Measurements from ENCODE around the gene ACADM. TPM values are rescaled to one million over a fixed set of nuclear protein-coding genes. Genes with fewer than 3 reads are reported as not detected.
"Not testable (repeated sequence)": the region's sequence is repeated elsewhere in the genome, so short reads cannot be mapped to it uniquely, and the experiment has no call there.

The ACADM gene
- total RNA-seq: 14.8 TPM

DNA sequence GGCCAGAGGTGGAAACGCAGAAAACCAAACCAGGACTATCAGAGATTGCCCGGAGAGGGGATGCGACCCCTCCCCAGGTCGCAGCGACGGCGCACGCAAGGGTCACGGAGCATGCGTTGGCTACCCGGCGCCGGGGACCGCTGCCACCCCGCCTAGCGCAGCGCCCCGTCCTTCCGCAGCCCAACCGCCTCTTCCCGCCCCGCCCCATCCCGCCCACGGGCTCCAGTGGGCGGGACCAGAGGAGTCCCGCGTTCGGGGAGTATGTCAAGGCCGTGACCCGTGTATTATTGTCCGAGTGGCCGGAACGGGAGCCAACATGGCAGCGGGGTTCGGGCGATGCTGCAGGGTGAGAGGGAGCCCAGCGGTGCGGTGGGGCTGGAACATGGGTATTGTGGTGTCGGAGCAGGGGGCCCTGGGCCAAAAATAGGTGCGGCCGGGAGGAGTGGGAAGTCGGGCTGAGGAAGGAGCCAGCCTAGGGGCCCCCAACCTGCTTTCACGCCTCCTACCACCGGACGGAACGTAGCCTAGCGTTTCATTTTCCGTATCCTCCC, at the start of gene ACADM:
TSS of gene ACADM (plus strand) at position 238 of the 551 bp plus-strand sequence. CDS start at position 317, 79 bp downstream.
- DNase-seq (ENCODE audit: low read depth in 2 of 3, low spot score in 2 of 3): peak; percentile 57 to 89 (median 86)

GRCh38 chr1:75677443-75677842, 47.1 kb upstream of the ACADM start:
- no peak for DNase-seq (ENCODE audit: low read depth in 2 of 3, low spot score in 2 of 3)

DNA sequence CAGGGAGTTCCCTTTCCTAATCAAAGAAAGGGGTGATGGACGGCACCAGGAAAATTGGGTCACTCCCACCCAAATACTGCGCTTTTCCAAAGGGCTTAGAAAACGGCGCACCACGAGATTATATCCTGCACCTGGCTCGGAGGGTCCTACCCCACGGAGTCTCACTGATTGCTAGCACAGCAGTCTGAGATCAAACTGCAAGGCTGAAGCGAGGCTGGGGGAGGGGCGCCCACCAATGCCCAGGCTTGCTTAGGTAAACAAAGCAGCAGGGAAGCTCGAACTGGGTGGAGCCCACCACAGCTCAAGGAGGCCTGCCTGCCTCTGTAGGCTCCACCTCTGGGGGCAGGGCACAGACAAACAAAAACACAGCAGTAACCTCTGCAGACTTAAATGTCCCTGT, 46.5 kb upstream of the ACADM start:
- DNase-seq (ENCODE audit: low read depth in 2 of 3, low spot score in 2 of 3): not testable (repeated sequence)

- DNase-seq (ENCODE audit: low read depth in 2 of 3, low spot score in 2 of 3): no peak
Measured at GRCh38 chr1:75690547-75690946, 34.0 kb upstream of the ACADM start.

DNA sequence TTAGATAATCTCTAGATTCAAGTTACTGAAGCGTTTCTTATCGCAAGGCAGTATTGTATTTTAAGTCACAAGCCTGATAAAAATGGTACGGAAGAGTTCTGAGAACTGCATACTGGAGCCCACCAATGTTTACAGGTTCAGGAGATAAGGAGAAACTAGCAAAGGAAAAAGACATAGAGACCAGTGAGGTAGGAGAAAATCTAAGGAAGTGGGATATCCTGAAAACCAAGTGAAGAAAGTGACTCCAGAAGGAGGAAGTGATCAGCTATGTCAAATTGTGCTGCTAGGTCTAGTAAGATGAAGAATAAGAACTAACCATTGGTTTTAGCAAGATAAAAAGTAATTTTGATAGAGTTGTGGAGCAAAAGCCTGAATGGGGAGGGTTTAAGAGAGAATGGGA, 31.0 kb upstream of the ACADM start:
- DNase-seq (ENCODE audit: low read depth in 2 of 3, low spot score in 2 of 3): no peak

- no peak for DNase-seq (ENCODE audit: low read depth in 2 of 3, low spot score in 2 of 3)
Measured at GRCh38 chr1:75696000-75696399, 28.5 kb upstream of the ACADM start.

DNA sequence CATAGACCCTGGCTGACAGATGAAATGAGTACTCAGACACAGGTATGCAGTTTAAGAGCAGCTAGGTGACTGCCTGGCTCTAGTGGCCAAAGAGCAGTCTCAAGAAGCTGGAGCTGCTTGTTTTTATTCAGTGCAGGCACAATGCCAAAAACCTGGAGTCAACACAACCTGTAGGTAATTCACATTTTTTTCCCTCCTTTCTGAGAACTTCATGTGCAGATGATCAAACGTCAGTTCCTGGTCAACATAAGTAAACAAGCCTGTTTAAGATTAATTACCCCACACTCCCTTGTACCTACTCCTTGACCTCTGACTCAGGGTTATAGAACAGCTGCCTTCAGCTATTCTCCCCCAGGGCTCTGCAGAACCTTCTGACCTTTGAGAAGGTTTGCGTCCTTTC, 17.3 kb upstream of the ACADM start:
- no peak for DNase-seq (ENCODE audit: low read depth in 2 of 3, low spot score in 2 of 3)

DNA sequence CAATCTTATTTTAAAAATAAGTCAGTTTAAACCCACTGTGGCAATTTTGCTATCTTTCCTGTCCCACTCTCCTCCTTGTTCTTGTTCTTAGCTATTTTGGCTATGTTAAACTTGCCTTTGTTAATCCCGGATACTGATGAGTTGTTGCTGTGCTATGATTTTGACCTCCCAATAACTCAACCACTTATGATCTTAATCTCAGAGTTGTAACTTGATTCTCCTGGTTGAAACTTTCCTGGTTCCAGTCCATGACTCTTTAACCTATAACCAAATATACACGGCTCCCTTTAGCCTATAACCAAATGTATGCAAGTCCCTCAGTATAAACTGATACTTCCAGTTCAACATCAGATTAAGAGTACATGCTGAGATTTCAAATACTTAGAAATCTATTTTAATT, 15.6 kb upstream of the ACADM start:
- no peak for DNase-seq (ENCODE audit: low read depth in 2 of 3, low spot score in 2 of 3)

- DNase-seq (ENCODE audit: low read depth in 2 of 3, low spot score in 2 of 3): no peak
Measured at GRCh38 chr1:75710832-75711231, 13.7 kb upstream of the ACADM start.

DNA sequence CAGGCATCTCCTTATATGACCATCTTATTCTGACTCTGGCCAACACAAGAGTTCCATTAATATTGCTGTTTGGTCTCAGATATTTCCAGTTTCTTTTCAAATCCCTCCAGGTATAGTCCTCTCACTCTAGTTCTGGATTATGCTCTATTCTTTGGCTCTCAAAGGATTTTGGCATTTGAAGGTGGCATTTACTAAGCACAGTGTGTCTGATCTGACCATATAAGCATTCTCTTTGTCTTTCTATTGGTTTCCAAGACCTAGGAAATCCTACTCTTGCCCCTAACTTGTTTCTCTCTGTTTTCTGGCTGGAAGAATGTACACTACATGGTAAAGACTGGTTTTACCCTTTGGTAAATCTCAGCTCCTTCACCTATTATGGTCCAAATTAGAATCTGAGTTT, 12.7 kb upstream of the ACADM start:
- no peak for DNase-seq (ENCODE audit: low read depth in 2 of 3, low spot score in 2 of 3)

- DNase-seq (ENCODE audit: low read depth in 2 of 3, low spot score in 2 of 3): no peak
Measured at GRCh38 chr1:75712306-75712705, 12.2 kb upstream of the ACADM start.

- DNase-seq (ENCODE audit: low read depth in 2 of 3, low spot score in 2 of 3): no peak
Measured at GRCh38 chr1:75719810-75720209, 4.7 kb upstream of the ACADM start.

DNA sequence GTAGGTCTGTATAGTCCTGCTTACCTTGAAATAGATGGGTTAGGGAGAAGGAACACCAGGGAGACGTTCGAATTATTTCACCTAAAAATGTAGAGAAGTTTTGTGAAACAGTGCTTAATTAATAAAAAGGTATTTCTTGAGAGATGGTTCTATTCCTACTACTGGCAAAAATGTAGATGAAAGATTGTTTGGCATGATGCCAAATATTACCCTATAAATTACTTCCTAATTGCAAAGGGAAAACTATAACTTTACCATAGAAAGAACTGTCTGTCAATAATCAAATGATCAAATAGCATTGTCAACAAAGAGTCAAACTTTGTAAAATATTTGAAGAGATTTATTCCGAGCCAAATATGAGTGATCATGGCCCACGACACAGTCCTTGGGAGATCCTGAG, 4.2 kb upstream of the ACADM start:
- no peak for DNase-seq (ENCODE audit: low read depth in 2 of 3, low spot score in 2 of 3)

DNA sequence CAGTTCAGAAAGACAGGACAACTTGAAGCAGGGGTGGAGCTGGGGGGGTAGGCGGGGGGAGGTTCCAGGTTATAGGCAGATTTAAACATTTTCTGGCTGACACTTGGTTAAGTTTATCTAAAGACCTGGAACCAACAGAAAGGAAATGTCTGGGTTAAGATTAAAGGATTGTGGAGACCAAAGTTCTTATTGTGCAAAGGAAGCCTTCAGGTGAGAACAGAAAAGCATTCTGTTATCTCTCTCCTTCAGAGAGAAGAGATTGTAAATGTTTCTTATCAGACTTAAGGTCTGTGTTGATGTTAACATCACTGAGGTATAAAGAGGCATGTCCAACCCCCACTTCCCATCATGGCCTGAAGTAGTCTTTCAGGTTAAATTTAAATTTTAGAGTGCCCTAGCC, 3.7 kb upstream of the ACADM start:
- DNase-seq (ENCODE audit: low read depth in 2 of 3, low spot score in 2 of 3): no peak

DNA sequence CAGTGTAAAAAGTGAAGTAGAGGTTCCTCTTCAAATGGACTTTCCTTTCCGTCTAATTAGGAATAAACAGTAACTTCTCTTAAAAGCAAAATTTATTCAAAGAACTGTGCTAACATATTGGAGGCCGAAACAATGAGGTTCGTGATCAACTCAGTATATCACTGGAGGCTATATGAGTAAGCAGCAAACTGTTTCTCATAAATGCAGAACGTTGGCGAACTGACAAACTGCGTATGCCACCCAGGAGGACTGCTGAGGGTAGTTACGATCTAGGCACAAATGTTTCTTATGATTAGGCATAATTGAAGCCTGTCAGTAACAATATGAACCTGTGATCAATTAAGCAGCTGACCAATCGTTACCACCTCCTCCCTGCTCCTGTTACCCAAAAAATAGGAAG, 2.3 kb upstream of the ACADM start:
- not testable (repeated sequence) for DNase-seq (ENCODE audit: low read depth in 2 of 3, low spot score in 2 of 3)

- no peak for DNase-seq (ENCODE audit: low read depth in 2 of 3, low spot score in 2 of 3)
Measured at GRCh38 chr1:75722966-75723365, 1.5 kb upstream of the ACADM start.

- DNase-seq (ENCODE audit: low read depth in 2 of 3, low spot score in 2 of 3): peak in 2 of 3 donors; percentile 74 to 77
Measured at GRCh38 chr1:75723989-75724471, 479 bp upstream of the ACADM start.

DNA sequence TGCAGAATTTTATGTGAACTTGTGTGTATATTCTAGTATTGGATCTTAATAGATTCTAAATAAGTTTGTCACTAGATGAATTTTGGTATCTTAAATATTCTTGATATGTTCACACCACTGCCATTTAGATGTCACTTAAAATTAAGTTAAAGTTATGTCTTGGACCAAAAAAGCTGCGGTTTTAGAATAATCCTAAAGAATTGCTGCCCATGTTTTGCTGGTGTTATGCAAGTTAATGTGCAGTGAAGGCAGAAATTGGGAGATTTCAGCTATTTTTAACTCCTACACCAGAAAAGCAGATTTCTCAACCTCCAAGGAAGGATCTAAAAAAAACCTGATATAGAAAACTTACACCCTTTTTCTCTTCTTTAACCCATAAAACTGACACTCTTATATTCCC, 757 bp downstream of the ACADM start:
- DNase-seq (ENCODE audit: low read depth in 2 of 3, low spot score in 2 of 3): no peak

- DNase-seq (ENCODE audit: low read depth in 2 of 3, low spot score in 2 of 3): no peak
Measured at GRCh38 chr1:75725861-75726361, 1.4 kb downstream of the ACADM start.

- no peak for DNase-seq (ENCODE audit: low read depth in 2 of 3, low spot score in 2 of 3)
Measured at GRCh38 chr1:75727571-75727970, 3.1 kb downstream of the ACADM start.

DNA sequence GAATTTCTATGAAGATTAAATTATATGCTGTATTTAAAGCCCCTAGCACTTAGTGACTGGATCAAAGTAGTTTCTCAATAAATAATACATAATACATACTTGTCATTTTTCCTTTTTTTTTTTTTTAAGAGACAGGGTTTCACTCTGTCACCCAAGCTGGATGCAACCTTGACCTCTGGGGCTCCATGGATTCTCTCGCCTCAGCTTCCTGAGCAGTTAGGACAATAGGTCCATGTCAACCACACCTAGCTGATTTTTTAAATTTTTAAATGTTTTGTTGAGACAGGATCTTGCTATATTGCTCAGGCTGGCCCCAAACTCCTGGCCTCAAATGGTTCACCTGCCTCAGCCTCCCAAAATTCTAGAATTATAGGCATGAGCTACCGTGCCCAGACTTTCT, 5.9 kb downstream of the ACADM start:
- no peak for DNase-seq (ENCODE audit: low read depth in 2 of 3, low spot score in 2 of 3)

GRCh38 chr1:75731881-75732280, 7.4 kb downstream of the ACADM start:
- no peak for DNase-seq (ENCODE audit: low read depth in 2 of 3, low spot score in 2 of 3)

- no peak for DNase-seq (ENCODE audit: low read depth in 2 of 3, low spot score in 2 of 3)
Measured at GRCh38 chr1:75732703-75733102, 8.2 kb downstream of the ACADM start.

Measured in hematopoietic multipotent progenitor cell (in vitro differentiated cells).